ENCODE data around the gene NEURL1B.
"Not testable (repeated sequence)": the region's sequence is repeated elsewhere in the genome, so short reads cannot be mapped to it uniquely, and the experiment has no call there.

DNA sequence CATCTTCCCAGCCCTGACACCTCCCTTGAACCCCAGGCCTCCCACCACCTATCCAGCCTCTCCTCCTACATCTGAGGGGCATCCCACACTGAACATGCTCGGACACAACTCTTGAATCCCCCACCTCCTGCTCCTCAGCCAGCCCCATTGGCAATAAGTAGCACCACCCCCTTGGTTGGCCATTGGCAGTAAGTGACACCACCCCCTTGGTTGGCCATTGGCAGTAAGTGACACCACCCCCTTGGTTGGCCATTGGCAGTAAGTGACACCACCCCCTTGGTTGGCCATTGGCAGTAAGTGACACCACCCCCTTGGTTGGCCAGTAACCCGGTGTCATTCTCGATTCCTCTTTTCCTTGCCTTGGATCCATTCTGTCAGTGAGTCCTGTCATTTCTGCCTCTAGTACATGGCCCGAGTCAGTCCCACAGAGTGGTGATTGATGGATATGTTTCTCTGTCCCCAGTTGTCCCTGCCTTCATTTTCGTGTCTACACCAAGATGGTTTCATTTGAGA lies 37.4 kb downstream of the NEURL1B start:
- TF ChIP-seq, protein P1, sequence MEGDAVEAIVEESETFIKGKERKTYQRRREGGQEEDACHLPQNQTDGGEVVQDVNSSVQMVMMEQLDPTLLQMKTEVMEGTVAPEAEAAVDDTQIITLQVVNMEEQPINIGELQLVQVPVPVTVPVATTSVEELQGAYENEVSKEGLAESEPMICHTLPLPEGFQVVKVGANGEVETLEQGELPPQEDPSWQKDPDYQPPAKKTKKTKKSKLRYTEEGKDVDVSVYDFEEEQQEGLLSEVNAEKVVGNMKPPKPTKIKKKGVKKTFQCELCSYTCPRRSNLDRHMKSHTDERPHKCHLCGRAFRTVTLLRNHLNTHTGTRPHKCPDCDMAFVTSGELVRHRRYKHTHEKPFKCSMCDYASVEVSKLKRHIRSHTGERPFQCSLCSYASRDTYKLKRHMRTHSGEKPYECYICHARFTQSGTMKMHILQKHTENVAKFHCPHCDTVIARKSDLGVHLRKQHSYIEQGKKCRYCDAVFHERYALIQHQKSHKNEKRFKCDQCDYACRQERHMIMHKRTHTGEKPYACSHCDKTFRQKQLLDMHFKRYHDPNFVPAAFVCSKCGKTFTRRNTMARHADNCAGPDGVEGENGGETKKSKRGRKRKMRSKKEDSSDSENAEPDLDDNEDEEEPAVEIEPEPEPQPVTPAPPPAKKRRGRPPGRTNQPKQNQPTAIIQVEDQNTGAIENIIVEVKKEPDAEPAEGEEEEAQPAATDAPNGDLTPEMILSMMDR (conservative IDR thresholded peaks at IDR 0.05 in 1 of 2, IDR thresholded peaks at IDR 0.05 in 1 of 2; ENCODE audit: extremely low read depth in 1 of 2, insufficient read depth in 1 of 2, low read depth in 1 of 2, low read length in 2 of 2), result not testable (repeated sequence)
- TF ChIP-seq EZH2 (IDR thresholded peaks at IDR 0.05; ENCODE audit: borderline replicate concordance, low read length), result not testable (repeated sequence)
